Kidney epithelial cell (primary cell): ENCODE results near the gene PDE6A. TPM values are rescaled to one million over a fixed set of nuclear protein-coding genes. Genes with fewer than 3 reads are reported as not detected.

Source experiments
- DNase-seq: peaks from one replicate; pipeline ENCODE4 v3.0.0-alpha.2; 2010; ENCODE audit warnings: low read depth
- H3K27me3 ChIP-seq: 2 replicates; pipeline ENCODE4 v1.6.0; 2011; ENCODE audit warnings: low read length; ENCODE audit not compliant: control insufficient read depth, insufficient read depth
- H3K36me3 ChIP-seq: 2 replicates; pipeline ENCODE4 v1.5.1; 2011; ENCODE audit warnings: low read length; ENCODE audit not compliant: control insufficient read depth, insufficient read depth
- H3K4me3 ChIP-seq: 2 replicates; pipeline ENCODE4 v1.5.1; 2011; ENCODE audit warnings: low read depth, mild to moderate bottlenecking, control low read depth, low read length
- total RNA-seq: library from RNA; depleted of rRNA; stranded (reverse); fragments of >200 nt; gene quantifications from 2 replicates; pipeline ENCODE4 v1.2.3, GENCODE V29; 2015
- TF ChIP-seq, protein P1 (sequence below): IDR thresholded peaks from 2 replicates; pipeline ENCODE4 v1.5.1; 2011; ENCODE audit warnings: mild to moderate bottlenecking, moderate library complexity, low read length, control low read depth, inconsistent platforms; ENCODE audit not compliant: insufficient read depth, poor library complexity, severe bottlenecking

PDE6A gene
- total RNA-seq, 1 donor from 2014 or later = not detected

DNA sequence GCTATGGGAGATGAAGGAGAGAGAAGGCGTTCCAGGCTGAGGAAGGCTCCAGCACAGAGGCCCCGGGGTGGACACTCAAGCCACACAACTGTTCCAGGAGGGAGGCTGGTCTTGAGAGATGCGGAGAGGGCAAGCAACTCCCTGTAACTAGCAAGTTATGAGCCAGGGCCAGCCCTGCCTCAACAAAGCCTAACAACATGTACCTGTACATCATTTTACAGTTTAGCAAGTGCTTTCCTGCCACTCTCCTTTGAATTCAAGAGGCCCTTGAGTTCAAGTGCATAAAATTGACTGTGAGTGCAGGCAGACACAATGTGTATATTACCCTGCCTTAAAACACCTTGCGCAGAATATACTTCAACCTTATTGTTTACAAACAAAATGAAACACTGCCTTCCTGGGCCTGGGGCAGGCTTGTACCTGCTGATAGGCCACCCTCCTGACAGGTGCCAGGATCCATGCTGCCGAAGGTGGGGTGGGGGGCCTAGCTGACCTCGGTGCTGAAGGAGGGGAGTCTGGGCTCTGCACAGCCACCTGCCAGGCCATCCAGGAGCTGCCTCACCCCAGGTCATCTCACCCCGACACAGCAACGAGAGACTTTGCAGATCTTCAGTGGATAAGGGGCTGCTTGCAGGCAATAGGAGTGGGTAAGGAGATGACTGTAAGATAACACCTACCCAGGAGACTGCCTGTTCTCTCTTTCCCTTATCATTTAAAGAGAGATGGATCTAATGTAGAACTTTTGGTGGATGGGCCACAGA is 134.5 kb downstream of the PDE6A start:
- H3K27me3 ChIP-seq = no peaks in the 10 kb centered on the region
- TF ChIP-seq, protein P1, sequence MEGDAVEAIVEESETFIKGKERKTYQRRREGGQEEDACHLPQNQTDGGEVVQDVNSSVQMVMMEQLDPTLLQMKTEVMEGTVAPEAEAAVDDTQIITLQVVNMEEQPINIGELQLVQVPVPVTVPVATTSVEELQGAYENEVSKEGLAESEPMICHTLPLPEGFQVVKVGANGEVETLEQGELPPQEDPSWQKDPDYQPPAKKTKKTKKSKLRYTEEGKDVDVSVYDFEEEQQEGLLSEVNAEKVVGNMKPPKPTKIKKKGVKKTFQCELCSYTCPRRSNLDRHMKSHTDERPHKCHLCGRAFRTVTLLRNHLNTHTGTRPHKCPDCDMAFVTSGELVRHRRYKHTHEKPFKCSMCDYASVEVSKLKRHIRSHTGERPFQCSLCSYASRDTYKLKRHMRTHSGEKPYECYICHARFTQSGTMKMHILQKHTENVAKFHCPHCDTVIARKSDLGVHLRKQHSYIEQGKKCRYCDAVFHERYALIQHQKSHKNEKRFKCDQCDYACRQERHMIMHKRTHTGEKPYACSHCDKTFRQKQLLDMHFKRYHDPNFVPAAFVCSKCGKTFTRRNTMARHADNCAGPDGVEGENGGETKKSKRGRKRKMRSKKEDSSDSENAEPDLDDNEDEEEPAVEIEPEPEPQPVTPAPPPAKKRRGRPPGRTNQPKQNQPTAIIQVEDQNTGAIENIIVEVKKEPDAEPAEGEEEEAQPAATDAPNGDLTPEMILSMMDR = no peak
- H3K4me3 ChIP-seq = no peak overlapping the region
- no peak for DNase-seq
- no peaks in the 10 kb centered on the region for H3K36me3 ChIP-seq

DNA sequence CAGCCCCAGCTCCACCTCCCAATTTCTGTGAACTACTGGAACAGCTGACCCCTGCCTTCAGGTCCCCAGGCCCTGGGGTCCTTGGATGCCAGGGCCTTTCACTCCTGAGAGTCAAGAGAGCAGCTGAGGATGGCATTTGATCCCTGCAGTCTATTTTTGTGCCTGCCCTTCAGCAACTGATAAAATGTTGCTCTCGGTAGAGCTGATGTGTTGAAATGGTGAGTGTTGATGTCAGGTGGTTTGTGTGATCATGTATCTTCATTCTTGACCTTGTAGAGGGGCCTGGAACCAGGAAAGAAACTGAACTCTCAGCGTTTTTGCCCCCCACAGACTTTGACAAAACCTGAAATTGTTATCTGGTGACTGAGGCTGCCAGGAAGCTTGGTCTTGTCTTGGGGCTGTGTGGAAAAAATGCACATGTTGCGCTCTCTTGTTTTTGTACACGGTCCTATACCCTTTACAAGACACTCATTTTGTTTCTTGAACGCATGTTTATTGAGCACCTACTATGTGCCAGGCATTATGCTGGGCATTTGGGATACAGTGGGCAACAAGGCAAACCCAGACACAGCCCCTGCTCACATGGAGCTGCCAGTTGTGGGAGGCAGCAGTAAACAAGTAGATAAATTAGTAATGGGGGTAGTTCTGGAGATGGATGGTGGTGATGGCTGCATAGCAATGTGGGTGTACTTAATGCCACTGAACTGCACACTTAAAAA is 136.2 kb downstream of the PDE6A start:
- no peak overlapping the region for H3K4me3 ChIP-seq
- TF ChIP-seq, protein P1 = no peak
- no peaks in the 10 kb centered on the region for H3K27me3 ChIP-seq
- H3K36me3 ChIP-seq = no peaks in the 10 kb centered on the region
- DNase-seq = no peak

Other genes with a start within 250 kb of the PDE6A start
- 0.38 and 0.68 TPM in 2 replicates for gene PPARGC1B, start 214.5 kb downstream of the PDE6A start, total RNA-seq
- 15.4 and 17.7 TPM in 2 replicates for gene SLC26A2, start 16.0 kb upstream of the PDE6A start, total RNA-seq
- gene TIGD6, start 55.9 kb upstream of the PDE6A start, total RNA-seq = 4.1 and 4.7 TPM in 2 replicates
- 64.0 and 72.4 TPM in 2 replicates for gene HMGXB3, start 55.9 kb upstream of the PDE6A start, total RNA-seq
- gene CSF1R, start 141.8 kb upstream of the PDE6A start, total RNA-seq = 0.41 and 0.75 TPM in 2 replicates
- gene PDGFRB, start 211.1 kb upstream of the PDE6A start, total RNA-seq = 17.1 and 18.3 TPM in 2 replicates
- 0.33 and 0.48 TPM in 2 replicates for gene CDX1, start 222.0 kb upstream of the PDE6A start, total RNA-seq
- gene SLC6A7, start 245.3 kb upstream of the PDE6A start, total RNA-seq = not detected in 2 replicates